PC-9 (cell line): ENCODE results near the gene GPBAR1.

Experiments used
- EZH2 ChIP-seq: fragments of 200-600 bp; sonication (generic); IDR thresholded peaks from 2 replicates; pipeline ENCODE4 v1.8.0; 2017; ENCODE audit warnings: antibody characterized with exemption, low read depth
- TF ChIP-seq, protein P1 (sequence below): fragments of 200-600 bp; sonication (generic); conservative IDR thresholded peaks from 2 replicates; pipeline ENCODE4 v1.6.1; 2017; ENCODE audit warnings: mixed run types, antibody characterized with exemption, mild to moderate bottlenecking, moderate library complexity

DNA sequence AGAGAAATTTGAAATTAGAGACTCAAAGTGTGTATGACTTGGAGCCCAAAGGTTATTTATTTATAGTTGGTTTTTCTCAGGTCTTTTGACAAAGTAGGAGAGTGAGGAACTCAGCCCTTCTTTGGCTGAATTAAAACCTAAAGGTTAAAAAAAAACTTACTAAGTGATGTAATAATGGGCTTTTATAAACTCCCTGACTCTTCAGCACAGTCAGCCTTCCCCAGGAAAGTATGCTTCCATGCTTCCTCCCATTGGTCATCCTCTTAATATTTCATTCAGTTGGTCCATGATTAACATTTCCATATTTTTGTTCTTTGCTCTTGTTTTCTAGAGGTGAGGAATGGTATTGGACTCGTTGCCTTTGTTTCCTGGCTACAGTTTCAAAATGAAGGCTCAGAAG, 36.6 kb upstream of the GPBAR1 start:
- TF ChIP-seq, protein P1, sequence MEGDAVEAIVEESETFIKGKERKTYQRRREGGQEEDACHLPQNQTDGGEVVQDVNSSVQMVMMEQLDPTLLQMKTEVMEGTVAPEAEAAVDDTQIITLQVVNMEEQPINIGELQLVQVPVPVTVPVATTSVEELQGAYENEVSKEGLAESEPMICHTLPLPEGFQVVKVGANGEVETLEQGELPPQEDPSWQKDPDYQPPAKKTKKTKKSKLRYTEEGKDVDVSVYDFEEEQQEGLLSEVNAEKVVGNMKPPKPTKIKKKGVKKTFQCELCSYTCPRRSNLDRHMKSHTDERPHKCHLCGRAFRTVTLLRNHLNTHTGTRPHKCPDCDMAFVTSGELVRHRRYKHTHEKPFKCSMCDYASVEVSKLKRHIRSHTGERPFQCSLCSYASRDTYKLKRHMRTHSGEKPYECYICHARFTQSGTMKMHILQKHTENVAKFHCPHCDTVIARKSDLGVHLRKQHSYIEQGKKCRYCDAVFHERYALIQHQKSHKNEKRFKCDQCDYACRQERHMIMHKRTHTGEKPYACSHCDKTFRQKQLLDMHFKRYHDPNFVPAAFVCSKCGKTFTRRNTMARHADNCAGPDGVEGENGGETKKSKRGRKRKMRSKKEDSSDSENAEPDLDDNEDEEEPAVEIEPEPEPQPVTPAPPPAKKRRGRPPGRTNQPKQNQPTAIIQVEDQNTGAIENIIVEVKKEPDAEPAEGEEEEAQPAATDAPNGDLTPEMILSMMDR: no peak
- TF ChIP-seq EZH2: no peak
